Fibroblast of mammary gland (primary cell): ENCODE data around the gene CD3G.
"Not testable (repeated sequence)": the region's sequence is repeated elsewhere in the genome, so short reads cannot be mapped to it uniquely, and the experiment has no call there.

Experiments used
- DNase-seq: peaks from one replicate; pipeline ENCODE4 v3.0.0-alpha.2; 2010; ENCODE audit warnings: low read depth
- H3K4me3 ChIP-seq: 2 replicates; pipeline ENCODE4 v1.5.1; 2011; ENCODE audit warnings: low read depth, mild to moderate bottlenecking, low read length, moderate library complexity; ENCODE audit not compliant: control insufficient read depth
- TF ChIP-seq, protein P1 (sequence below): conservative IDR thresholded peaks from 2 replicates; pipeline ENCODE4 v1.5.1; 2011; ENCODE audit warnings: low read depth, low read length, inconsistent platforms; ENCODE audit not compliant: control insufficient read depth, insufficient read depth

The CD3G gene

GRCh38 chr11:118305726-118306125, 38.4 kb upstream of the CD3G start:
- no peak overlapping the region for H3K4me3 ChIP-seq
- DNase-seq = no peak
- TF ChIP-seq, protein P1, sequence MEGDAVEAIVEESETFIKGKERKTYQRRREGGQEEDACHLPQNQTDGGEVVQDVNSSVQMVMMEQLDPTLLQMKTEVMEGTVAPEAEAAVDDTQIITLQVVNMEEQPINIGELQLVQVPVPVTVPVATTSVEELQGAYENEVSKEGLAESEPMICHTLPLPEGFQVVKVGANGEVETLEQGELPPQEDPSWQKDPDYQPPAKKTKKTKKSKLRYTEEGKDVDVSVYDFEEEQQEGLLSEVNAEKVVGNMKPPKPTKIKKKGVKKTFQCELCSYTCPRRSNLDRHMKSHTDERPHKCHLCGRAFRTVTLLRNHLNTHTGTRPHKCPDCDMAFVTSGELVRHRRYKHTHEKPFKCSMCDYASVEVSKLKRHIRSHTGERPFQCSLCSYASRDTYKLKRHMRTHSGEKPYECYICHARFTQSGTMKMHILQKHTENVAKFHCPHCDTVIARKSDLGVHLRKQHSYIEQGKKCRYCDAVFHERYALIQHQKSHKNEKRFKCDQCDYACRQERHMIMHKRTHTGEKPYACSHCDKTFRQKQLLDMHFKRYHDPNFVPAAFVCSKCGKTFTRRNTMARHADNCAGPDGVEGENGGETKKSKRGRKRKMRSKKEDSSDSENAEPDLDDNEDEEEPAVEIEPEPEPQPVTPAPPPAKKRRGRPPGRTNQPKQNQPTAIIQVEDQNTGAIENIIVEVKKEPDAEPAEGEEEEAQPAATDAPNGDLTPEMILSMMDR = no peak

GRCh38 chr11:118306556-118306955, 37.6 kb upstream of the CD3G start:
- TF ChIP-seq, protein P1 = no peak
- H3K4me3 ChIP-seq = no peak overlapping the region
- DNase-seq = no peak

DNA sequence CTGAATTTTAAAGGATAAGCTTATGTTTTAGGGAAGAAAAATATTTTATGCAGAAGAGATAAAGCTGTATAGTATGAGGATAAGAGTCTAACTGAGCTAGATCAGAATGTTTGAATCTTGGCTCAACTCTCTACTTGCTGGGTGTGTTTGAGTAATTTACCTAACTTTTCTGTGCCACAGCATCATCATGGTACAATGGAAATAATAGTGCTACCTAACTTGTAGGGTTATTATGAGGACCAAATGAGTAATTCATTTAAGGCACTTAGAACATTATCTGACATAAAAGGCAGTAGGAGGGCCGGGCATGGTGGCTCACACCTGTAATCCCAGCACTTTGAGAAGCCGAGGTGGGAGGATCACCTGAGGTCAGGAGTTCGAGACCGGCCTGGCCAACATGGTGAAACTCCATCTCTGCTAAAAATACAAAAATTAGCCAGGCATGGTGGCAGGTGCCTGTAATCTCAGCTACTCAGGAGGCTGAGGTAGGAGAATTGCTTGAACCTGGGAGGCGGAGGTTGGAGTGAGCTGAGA, 35.1 kb upstream of the CD3G start:
- H3K4me3 ChIP-seq, DNase-seq: not testable (repeated sequence)

DNA sequence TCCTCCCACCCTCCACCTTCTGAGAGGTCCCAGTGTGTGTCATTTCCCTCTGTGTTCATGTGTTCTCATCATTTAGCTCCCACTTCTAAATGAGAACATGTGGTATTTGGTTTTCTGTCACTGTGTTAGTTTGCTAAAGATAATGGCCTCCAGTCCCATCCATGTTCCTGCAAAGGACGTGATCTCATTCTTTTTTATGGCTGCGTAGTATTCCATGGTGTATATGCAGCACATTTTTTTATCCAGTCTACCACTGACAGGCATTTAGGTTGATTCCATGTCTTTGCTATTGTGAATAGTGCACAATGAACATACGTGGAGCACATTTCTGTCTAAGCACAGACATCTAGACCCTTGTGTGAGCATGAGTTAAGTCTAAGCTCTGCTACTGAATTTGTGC, 33.9 kb upstream of the CD3G start:
- DNase-seq = no peak
- TF ChIP-seq, protein P1 = no peak
- no peak overlapping the region for H3K4me3 ChIP-seq

DNA sequence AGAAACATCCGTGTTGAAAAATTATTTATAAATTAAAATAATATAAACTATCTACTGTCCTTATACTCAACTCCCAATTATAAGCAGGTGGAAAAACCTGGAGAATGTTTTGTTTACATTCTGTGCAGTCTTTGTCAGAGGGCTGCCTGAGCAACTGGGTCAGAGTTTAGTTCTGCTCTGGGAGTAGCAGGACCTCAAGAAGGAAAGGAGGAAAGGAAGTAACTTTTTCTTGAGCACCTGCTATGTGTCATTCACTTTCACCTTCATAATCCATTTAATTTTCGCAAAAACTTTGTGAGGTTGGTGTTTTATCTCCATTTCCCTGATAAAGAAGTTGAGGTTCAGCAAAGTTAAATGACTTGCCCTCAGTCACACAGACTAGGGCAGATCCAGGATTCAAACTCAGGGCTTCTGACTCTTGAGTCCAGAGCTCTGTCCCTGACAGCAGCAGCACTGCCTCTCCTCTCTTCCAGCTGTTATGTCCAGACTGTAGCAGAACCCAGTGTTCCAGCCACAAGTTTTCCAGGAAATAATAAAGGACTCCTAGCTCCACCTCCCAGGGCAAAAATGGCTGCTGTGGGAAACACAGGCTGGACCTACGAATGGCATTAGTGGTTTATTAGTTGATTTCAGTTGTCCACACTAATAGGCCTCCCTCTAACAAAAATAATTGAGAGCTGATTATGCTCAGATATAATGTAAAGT, 33.2 kb upstream of the CD3G start:
- TF ChIP-seq, protein P1 = no peak
- no peak overlapping the region for H3K4me3 ChIP-seq
- DNase-seq = no peak

GRCh38 chr11:118311518-118311917, 32.6 kb upstream of the CD3G start:
- TF ChIP-seq, protein P1 = no peak
- no peak overlapping the region for H3K4me3 ChIP-seq
- no peak for DNase-seq

GRCh38 chr11:118312328-118312727, 31.8 kb upstream of the CD3G start:
- H3K4me3 ChIP-seq = no peak overlapping the region
- TF ChIP-seq, protein P1 = no peak
- DNase-seq = no peak
